Uterus (tissue), 2 donors: ENCODE data around the gene RELL1.

Experiments used
- CTCF ChIP-seq, 4 experiments: fragments of 200-600 bp in 2 of 4; fragments of 450-650 bp in 2 of 4; sonication (generic) in 2 of 4; IDR thresholded peaks; one replicate each; pipeline ENCODE4 v1.5.1; 2016 to 2019; ENCODE audit warnings: antibody characterized with exemption in 4 of 4, mild to moderate bottlenecking in 2 of 4, moderate library complexity in 1 of 4
- POLR2A ChIP-seq, 2 donors: fragments of 450-650 bp; IDR thresholded peaks; one replicate each; pipeline ENCODE4 v1.6.1; 2016; ENCODE audit warnings: antibody characterized with exemption in 2 of 2, mild to moderate bottlenecking in 1 of 2, moderate library complexity in 1 of 2

- TF ChIP-seq CTCF (IDR thresholded peaks at IDR 0.05) = no peak
- TF ChIP-seq POLR2A (IDR thresholded peaks at IDR 0.05) = no peak
These were observed 123.6 kb downstream of the RELL1 start for GRCh38 chr4:37562592-37562991.
